Lower leg skin (tissue), 3 donors: Measurements from ENCODE around the gene GPALPP1.

Experiments
- POLR2A ChIP-seq, 2 donors: fragments of 450-650 bp; IDR thresholded peaks; one replicate each; pipeline ENCODE4 v1.6.1; 2016 to 2017; ENCODE audit warnings: antibody characterized with exemption in 2 of 2, mild to moderate bottlenecking in 1 of 2, moderate library complexity in 1 of 2
- TF ChIP-seq, protein P1 (sequence below), 3 donors: fragments of 450-650 bp; IDR thresholded peaks; one replicate each; pipeline ENCODE4 v1.5.1; 2016; ENCODE audit warnings: antibody characterized with exemption in 3 of 3, mild to moderate bottlenecking in 3 of 3, moderate library complexity in 2 of 3

DNA sequence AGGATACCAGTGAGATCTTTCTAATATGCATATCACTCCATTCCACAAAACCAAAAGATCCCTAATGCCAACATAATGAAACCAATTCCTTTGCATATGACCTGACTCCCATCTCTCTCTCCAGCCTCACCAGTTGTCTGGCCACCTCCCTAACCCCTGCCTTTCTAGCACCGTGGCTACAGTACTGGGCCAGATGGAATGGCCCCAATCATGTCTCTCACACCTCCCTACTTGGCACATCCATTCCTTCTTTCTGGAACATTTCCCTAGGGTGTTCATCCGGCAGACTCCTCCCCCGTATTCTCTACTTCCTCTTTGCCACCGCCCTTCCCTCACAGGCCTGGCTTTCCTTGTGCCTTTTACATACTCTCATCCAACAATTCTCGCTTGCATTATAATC is 62.0 kb downstream of the GPALPP1 start:
- TF ChIP-seq, protein P1, sequence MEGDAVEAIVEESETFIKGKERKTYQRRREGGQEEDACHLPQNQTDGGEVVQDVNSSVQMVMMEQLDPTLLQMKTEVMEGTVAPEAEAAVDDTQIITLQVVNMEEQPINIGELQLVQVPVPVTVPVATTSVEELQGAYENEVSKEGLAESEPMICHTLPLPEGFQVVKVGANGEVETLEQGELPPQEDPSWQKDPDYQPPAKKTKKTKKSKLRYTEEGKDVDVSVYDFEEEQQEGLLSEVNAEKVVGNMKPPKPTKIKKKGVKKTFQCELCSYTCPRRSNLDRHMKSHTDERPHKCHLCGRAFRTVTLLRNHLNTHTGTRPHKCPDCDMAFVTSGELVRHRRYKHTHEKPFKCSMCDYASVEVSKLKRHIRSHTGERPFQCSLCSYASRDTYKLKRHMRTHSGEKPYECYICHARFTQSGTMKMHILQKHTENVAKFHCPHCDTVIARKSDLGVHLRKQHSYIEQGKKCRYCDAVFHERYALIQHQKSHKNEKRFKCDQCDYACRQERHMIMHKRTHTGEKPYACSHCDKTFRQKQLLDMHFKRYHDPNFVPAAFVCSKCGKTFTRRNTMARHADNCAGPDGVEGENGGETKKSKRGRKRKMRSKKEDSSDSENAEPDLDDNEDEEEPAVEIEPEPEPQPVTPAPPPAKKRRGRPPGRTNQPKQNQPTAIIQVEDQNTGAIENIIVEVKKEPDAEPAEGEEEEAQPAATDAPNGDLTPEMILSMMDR (IDR thresholded peaks at IDR 0.05), result no peak
- TF ChIP-seq POLR2A (IDR thresholded peaks at IDR 0.05), result no peak
